HepG2 (cell line): ENCODE data around the gene CPZ. TPM values are rescaled to one million over a fixed set of nuclear protein-coding genes. Genes with fewer than 3 reads are reported as not detected.

Experiments
- ARNTL ChIP-seq: sonication (generic); formaldehyde crosslinking; IDR thresholded peaks from 2 replicates; pipeline ENCODE4 v1.4.0; 2020; ENCODE audit warnings: mild to moderate bottlenecking, missing genetic modification reagents
- ATF4 ChIP-seq, 2 experiments: fragments of 450-650 bp in 1 of 2; sonication (generic) in 1 of 2; formaldehyde crosslinking; IDR thresholded peaks; 2 replicates each; pipeline versions ENCODE4 v1.5.0 to v1.8.0; 2020 to 2022; ENCODE audit warnings: mild to moderate bottlenecking in 1 of 2, missing genetic modification reagents in 1 of 2
- CCAR2 ChIP-seq: fragments of 200-400 bp; formaldehyde crosslinking; optimal IDR thresholded peaks from 2 replicates; pipeline ENCODE3; 2018; ENCODE audit warnings: low read depth, mild to moderate bottlenecking, low read length, moderate library complexity
- CREBL2 ChIP-seq: sonication (generic); formaldehyde crosslinking; IDR thresholded peaks from 2 replicates; pipeline ENCODE4 v1.8.1; 2023; ENCODE audit warnings: missing genetic modification reagents, mild to moderate bottlenecking, borderline replicate concordance
- FLYWCH1 ChIP-seq: sonication (generic); formaldehyde crosslinking; IDR thresholded peaks from 2 replicates; pipeline ENCODE4 v1.8.1; 2023; ENCODE audit warnings: mild to moderate bottlenecking, missing genetic modification reagents
- IRF1 ChIP-seq: sonication (generic); formaldehyde crosslinking; IDR thresholded peaks from 2 replicates; pipeline ENCODE4 v1.4.0; 2020; ENCODE audit warnings: low read depth, mild to moderate bottlenecking, missing genetic modification reagents
- KAT8 ChIP-seq: IDR thresholded peaks from 2 replicates; pipeline ENCODE4 v1.6.1; 2016; ENCODE audit warnings: missing genetic modification reagents, missing compliant biosample characterization
- POLR2AphosphoS2 ChIP-seq: IDR thresholded peaks from 2 replicates; pipeline ENCODE4 v1.6.1; 2011; ENCODE audit warnings: low read depth, low read length, improper control_type of control experiment
- RXRA ChIP-seq: sonication (generic); formaldehyde crosslinking; IDR thresholded peaks from 2 replicates; pipeline ENCODE4 v1.5.1; 2020; ENCODE audit warnings: missing genetic modification reagents
- SATB2 ChIP-seq: sonication (generic); formaldehyde crosslinking; IDR thresholded peaks from 2 replicates; pipeline ENCODE4 v1.5.0; 2020; ENCODE audit warnings: missing genetic modification reagents
- SP5 ChIP-seq: IDR thresholded peaks from 2 replicates; pipeline ENCODE4 v1.6.1; 2016; ENCODE audit warnings: low read depth, borderline replicate concordance
- SRSF4 ChIP-seq: fragments of 200-400 bp; formaldehyde crosslinking; IDR thresholded peaks from one replicate; pipeline ENCODE4 v1.6.1; 2018; ENCODE audit warnings: mild to moderate bottlenecking, low read depth, low read length, moderate library complexity; ENCODE audit not compliant: poor library complexity, severe bottlenecking
- TFDP2 ChIP-seq: sonication (generic); formaldehyde crosslinking; IDR thresholded peaks from 2 replicates; pipeline ENCODE4 v1.4.0; 2020; ENCODE audit warnings: missing genetic modification reagents
- ZFP36 ChIP-seq: fragments of 150-350 bp; IDR thresholded peaks from 2 replicates; pipeline ENCODE4 v1.6.1; 2018; ENCODE audit warnings: borderline replicate concordance, low read length, low read depth; ENCODE audit not compliant: partially characterized antibody
- ZNF121 ChIP-seq: sonication (generic); formaldehyde crosslinking; IDR thresholded peaks from 2 replicates; pipeline ENCODE4 v1.5.0; 2020; ENCODE audit warnings: mild to moderate bottlenecking, missing genetic modification reagents
- ZNF260 ChIP-seq: sonication (generic); formaldehyde crosslinking; IDR thresholded peaks from 2 replicates; pipeline ENCODE4 v1.4.0; 2020; ENCODE audit warnings: missing genetic modification reagents, low read depth, mild to moderate bottlenecking, borderline replicate concordance
- ZNF350 ChIP-seq: sonication (generic); formaldehyde crosslinking; IDR thresholded peaks from 2 replicates; pipeline ENCODE4 v1.4.0; 2020; ENCODE audit warnings: mild to moderate bottlenecking, low read depth, missing genetic modification reagents, borderline replicate concordance
- ZNF382 ChIP-seq: sonication (generic); formaldehyde crosslinking; IDR thresholded peaks from 2 replicates; pipeline ENCODE4 v1.5.0; 2020; ENCODE audit warnings: missing genetic modification reagents, mild to moderate bottlenecking, borderline replicate concordance
- ZNF558 ChIP-seq: sonication (generic); formaldehyde crosslinking; IDR thresholded peaks from 2 replicates; pipeline ENCODE4 v1.9.0; 2022; ENCODE audit warnings: mild to moderate bottlenecking, missing genetic modification reagents, borderline replicate concordance
- ZNF598 ChIP-seq: sonication (generic); formaldehyde crosslinking; IDR thresholded peaks from 2 replicates; pipeline ENCODE4 v1.5.1; 2020; ENCODE audit warnings: mild to moderate bottlenecking, missing genetic modification reagents, borderline replicate concordance
- ZSCAN21 ChIP-seq: sonication (generic); formaldehyde crosslinking; IDR thresholded peaks from 2 replicates; pipeline ENCODE4 v1.8.0; 2022; ENCODE audit warnings: mild to moderate bottlenecking, missing genetic modification reagents, moderate library complexity, borderline replicate concordance
- polyA plus RNA-seq, 8 experiments: library from polyadenylated mRNA; depleted of rRNA in 3 of 8; stranded (reverse) in 7 of 8; unstranded in 1 of 8; fragments of >200 nt; fragmentation: Illumina TruSeq in 4 of 8; extraction: Trizol in 4 of 8; gene quantifications; 2 replicates each; pipeline versions ENCODE4 v1.2.1 to v1.2.3, GENCODE V29; 2011 to 2016; ENCODE audit warnings: low read depth in 4 of 8, missing spikeins in 1 of 8, mixed read lengths in 1 of 8; ENCODE audit not compliant: insufficient read depth in 1 of 8
- total RNA-seq, 5 experiments: library from RNA; depleted of rRNA; stranded (reverse); fragments of >200 nt; fragmentation: Illumina TruSeq; extraction: Trizol; gene quantifications; 2 replicates each; pipeline ENCODE4 v1.2.3, GENCODE V29; 2016; ENCODE audit warnings: low read depth in 1 of 5
- TF ChIP-seq, protein P1 (sequence below): sonication (generic); formaldehyde crosslinking; IDR thresholded peaks from 2 replicates; pipeline ENCODE4 v1.8.0; 2022; ENCODE audit warnings: mild to moderate bottlenecking, missing genetic modification reagents; ENCODE audit not compliant: insufficient replicate concordance
- TF ChIP-seq, protein P2 (sequence below): sonication (generic); formaldehyde crosslinking; IDR thresholded peaks from 2 replicates; pipeline ENCODE4 v1.5.1; 2020; ENCODE audit warnings: mild to moderate bottlenecking, missing genetic modification reagents, borderline replicate concordance

CPZ gene
- total and polyA plus RNA-seq, 2 of the 13 experiments (the other 11 are each of a cell fraction or from before 2014, with no cell fraction given) = 0.58 to 0.61 TPM

DNA sequence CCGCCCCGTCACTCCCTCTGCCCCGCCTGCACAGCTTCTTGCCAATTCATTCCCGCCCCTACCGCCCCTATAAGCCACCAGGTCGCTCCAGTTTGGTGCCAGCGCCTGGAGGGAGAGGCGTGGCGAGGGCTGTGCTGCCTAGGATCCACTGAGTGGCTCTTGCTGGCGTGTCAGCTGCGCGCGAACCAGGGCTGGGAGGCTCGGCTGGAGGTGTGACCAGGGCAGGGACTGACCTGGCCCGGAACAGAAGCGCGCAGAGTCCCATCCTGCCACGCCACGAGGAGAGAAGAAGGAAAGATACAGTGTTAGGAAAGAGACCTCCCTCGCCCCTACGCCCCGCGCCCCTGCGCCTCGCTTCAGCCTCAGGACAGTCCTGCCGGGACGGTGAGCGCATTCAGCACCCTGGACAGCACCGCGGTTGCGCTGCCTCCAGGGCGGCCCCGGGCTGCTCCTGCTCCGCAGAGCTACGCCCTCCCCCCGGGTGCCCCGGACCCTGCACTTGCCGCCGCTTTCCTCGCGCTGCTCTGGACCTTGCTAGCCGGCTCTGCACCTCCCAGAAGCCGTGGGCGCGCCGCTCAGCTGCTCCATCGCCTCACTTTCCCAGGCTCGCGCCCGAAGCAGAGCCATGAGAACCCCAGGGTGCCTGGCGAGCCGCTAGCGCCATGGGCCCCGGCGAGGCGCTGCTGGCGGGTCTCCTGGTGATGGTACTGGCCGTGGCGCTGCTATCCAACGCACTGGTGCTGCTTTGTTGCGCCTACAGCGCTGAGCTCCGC, 12.1 kb upstream of the CPZ start, which contains the start of gene GPR78 (continued):
- TF ChIP-seq FLYWCH1 (CRISPR knock-in tag) (no peak), ARNTL (CRISPR knock-in tag) (no peak), IRF1 (no peak), ZNF260 (CRISPR knock-in tag) (no peak), CCAR2 (no peak), ZNF598 (no peak), SP5 (CRISPR knock-in tag) (no peak), ZFP36 (peak; percentile 77), RXRA (no peak), ZNF121 (CRISPR knock-in tag) (no peak), SRSF4 (no peak), TFDP2 (peak; percentile 34; the same call in 1 of the 2 replicates), ATF4 (CRISPR knock-in tag; IDR thresholded peaks at IDR 0.05) (no peak), KAT8 (CRISPR knock-in tag) (no peak), ZNF558 (CRISPR knock-in tag) (peak; percentile 73; the same call in 1 of the 2 replicates), POLR2AphosphoS2 (no peak), CREBL2 (no peak), SATB2 (CRISPR knock-in tag) (no peak), ZSCAN21 (CRISPR knock-in tag) (peak; percentile 88), ZNF382 (CRISPR knock-in tag) (no peak), ZNF350 (CRISPR knock-in tag) (0 out of 2 replicates have a peak, but pooled peaks have one; percentile 25)
- TF ChIP-seq, protein P1, sequence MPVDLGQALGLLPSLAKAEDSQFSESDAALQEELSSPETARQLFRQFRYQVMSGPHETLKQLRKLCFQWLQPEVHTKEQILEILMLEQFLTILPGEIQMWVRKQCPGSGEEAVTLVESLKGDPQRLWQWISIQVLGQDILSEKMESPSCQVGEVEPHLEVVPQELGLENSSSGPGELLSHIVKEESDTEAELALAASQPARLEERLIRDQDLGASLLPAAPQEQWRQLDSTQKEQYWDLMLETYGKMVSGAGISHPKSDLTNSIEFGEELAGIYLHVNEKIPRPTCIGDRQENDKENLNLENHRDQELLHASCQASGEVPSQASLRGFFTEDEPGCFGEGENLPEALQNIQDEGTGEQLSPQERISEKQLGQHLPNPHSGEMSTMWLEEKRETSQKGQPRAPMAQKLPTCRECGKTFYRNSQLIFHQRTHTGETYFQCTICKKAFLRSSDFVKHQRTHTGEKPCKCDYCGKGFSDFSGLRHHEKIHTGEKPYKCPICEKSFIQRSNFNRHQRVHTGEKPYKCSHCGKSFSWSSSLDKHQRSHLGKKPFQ (CRISPR knock-in tag) = peak; percentile 66
- TF ChIP-seq, protein P2, sequence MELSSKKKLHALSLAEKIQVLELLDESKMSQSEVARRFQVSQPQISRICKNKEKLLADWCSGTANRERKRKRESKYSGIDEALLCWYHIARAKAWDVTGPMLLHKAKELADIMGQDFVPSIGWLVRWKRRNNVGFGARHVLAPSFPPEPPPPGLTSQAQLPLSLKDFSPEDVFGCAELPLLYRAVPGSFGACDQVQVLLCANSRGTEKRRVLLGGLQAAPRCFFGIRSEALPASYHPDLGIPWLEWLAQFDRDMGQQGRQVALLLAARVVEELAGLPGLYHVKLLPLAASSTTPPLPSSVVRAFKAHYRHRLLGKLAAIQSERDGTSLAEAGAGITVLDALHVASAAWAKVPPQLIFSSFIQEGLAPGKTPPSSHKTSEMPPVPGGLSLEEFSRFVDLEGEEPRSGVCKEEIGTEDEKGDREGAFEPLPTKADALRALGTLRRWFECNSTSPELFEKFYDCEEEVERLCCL (CRISPR knock-in tag) = peak; percentile 46; the same call in 1 of the 2 replicates
